Measurements from ENCODE around the gene RETREG1. TPM values are rescaled to one million over a fixed set of nuclear protein-coding genes. Genes with fewer than 3 reads are reported as not detected.
"Not testable (repeated sequence)": the region's sequence is repeated elsewhere in the genome, so short reads cannot be mapped to it uniquely, and the experiment has no call there.

RETREG1 gene
- total and polyA plus RNA-seq, 2 experiments from 2014 or later = 23.8 to 24.0 TPM

GRCh38 chr5:16612007-16612406, 4.8 kb downstream of the RETREG1 start:
- Histone ChIP-seq H3K9me2 (replicated peaks; ENCODE audit: insufficient read depth) (no peaks in the 10 kb centered on the region), H2AFZ (no peak overlapping the region), H3K79me2 (peaks cover 2% of the 10 kb centered on the region), H4K20me1 (ENCODE audit: insufficient read depth, poor library complexity, severe bottlenecking) (no peaks in the 10 kb centered on the region), H3K36me3 (replicated peaks; ENCODE audit: insufficient read depth, low read depth) (no peaks in the 10 kb centered on the region), H3K27ac (no peak overlapping the region), H3K4me1 (ENCODE audit: insufficient read depth) (peaks cover 6% of the 10 kb centered on the region), H3K4me3 (no peak overlapping the region), H3K9me3 (ENCODE audit: low read depth) (no peaks in the 10 kb centered on the region), H3K4me2 (no peak overlapping the region), H3K27me3 (peaks cover 13% of the 10 kb centered on the region)
- WGBS (ENCODE audit: low lambda C conversion rate, missing lambda C conversion rate) = 100% methylated on average over 2 of the region's 2 CpGs
- no peak for DNase-seq (ENCODE audit: low spot score)
- no peak for TF ChIP-seq EZH2phosphoT487 (IDR thresholded peaks at IDR 0.05; ENCODE audit: low read depth, severe bottlenecking, unreplicated experiment)
- TF ChIP-seq EZH2 (IDR thresholded peaks at IDR 0.05; ENCODE audit: borderline replicate concordance) = no peak
- TF ChIP-seq CTCF (IDR thresholded peaks at IDR 0.05; ENCODE audit: poor library complexity) = no peak

GRCh38 chr5:16610896-16611295, 5.9 kb downstream of the RETREG1 start:
- not testable (repeated sequence) for H3K27ac ChIP-seq; H3K9me3 ChIP-seq (ENCODE audit: low read depth); H3K4me1 ChIP-seq (ENCODE audit: insufficient read depth); H3K4me2 ChIP-seq; H3K79me2 ChIP-seq; H3K9me2 ChIP-seq (replicated peaks; ENCODE audit: insufficient read depth); H3K27me3 ChIP-seq; H4K20me1 ChIP-seq (ENCODE audit: insufficient read depth, poor library complexity, severe bottlenecking); DNase-seq (ENCODE audit: low spot score); H3K4me3 ChIP-seq; H2AFZ ChIP-seq; H3K36me3 ChIP-seq (replicated peaks; ENCODE audit: insufficient read depth, low read depth)
- 94% methylated on average over 2 of the region's 2 CpGs for WGBS (ENCODE audit: low lambda C conversion rate, missing lambda C conversion rate)

- WGBS (ENCODE audit: low lambda C conversion rate, missing lambda C conversion rate) = 70% methylated on average over 8 of the region's 9 CpGs
- Histone ChIP-seq H4K20me1 (ENCODE audit: insufficient read depth, poor library complexity, severe bottlenecking) (no peaks in the 10 kb centered on the region), H3K9me2 (replicated peaks; ENCODE audit: insufficient read depth) (no peaks in the 10 kb centered on the region), H3K79me2 (peaks cover 2% of the 10 kb centered on the region), H3K36me3 (replicated peaks; ENCODE audit: insufficient read depth, low read depth) (no peaks in the 10 kb centered on the region), H3K4me2 (no peak overlapping the region), H3K27ac (no peak overlapping the region), H3K9me3 (ENCODE audit: low read depth) (no peaks in the 10 kb centered on the region), H3K4me1 (ENCODE audit: insufficient read depth) (no peaks in the 10 kb centered on the region), H3K4me3 (no peak overlapping the region), H2AFZ (no peak overlapping the region), H3K27me3 (peaks cover 2% of the 10 kb centered on the region)
- no peak for DNase-seq (ENCODE audit: low spot score)
- TF ChIP-seq EZH2phosphoT487 (IDR thresholded peaks at IDR 0.05; ENCODE audit: low read depth, severe bottlenecking, unreplicated experiment) = no peak
- no peak for TF ChIP-seq CTCF (IDR thresholded peaks at IDR 0.05; ENCODE audit: poor library complexity)
- no peak for TF ChIP-seq EZH2 (IDR thresholded peaks at IDR 0.05; ENCODE audit: borderline replicate concordance)
These were observed 7.4 kb downstream of the RETREG1 start for GRCh38 chr5:16609412-16609811.

- no peaks in the 10 kb centered on the region for H3K36me3 ChIP-seq (replicated peaks; ENCODE audit: insufficient read depth, low read depth)
- H3K9me3 ChIP-seq (ENCODE audit: low read depth) = no peaks in the 10 kb centered on the region
- no peaks in the 10 kb centered on the region for H3K4me1 ChIP-seq (ENCODE audit: insufficient read depth)
- H3K9me2 ChIP-seq (replicated peaks; ENCODE audit: insufficient read depth) = no peaks in the 10 kb centered on the region
- no peak overlapping the region for H3K4me3 ChIP-seq
- no peak for DNase-seq (ENCODE audit: low spot score)
- H3K27me3 ChIP-seq = no peaks in the 10 kb centered on the region
- no peaks in the 10 kb centered on the region for H4K20me1 ChIP-seq (ENCODE audit: insufficient read depth, poor library complexity, severe bottlenecking)
- no peak overlapping the region for H2AFZ ChIP-seq
- WGBS (ENCODE audit: low lambda C conversion rate, missing lambda C conversion rate) = 100% methylated on average over 1 of the region's 1 CpG
- no peak overlapping the region for H3K4me2 ChIP-seq
- TF ChIP-seq EZH2 (IDR thresholded peaks at IDR 0.05; ENCODE audit: borderline replicate concordance) (no peak), CTCF (IDR thresholded peaks at IDR 0.05; ENCODE audit: poor library complexity) (no peak), EZH2phosphoT487 (IDR thresholded peaks at IDR 0.05; ENCODE audit: low read depth, severe bottlenecking, unreplicated experiment) (no peak)
- H3K27ac ChIP-seq = no peak overlapping the region
- H3K79me2 ChIP-seq = no peaks in the 10 kb centered on the region
These were observed 10.2 kb downstream of the RETREG1 start for GRCh38 chr5:16606628-16607027.
